OCI-LY3 (cell line): ENCODE measurements around the gene CCDC34.

Experiments used
- H2AFZ ChIP-seq: fragments of 200-600, 300-600 bp; shearing (Covaris generic); 2 replicates; pipeline ENCODE4 v1.6.0; 2014; ENCODE audit warnings: antibody characterized with exemption, low read depth, low read length
- H3K27ac ChIP-seq: fragments of 200-600, 300-600 bp; sonication (generic); 2 replicates; pipeline ENCODE4 v1.5.1; 2014; ENCODE audit warnings: mild to moderate bottlenecking, low read length, moderate library complexity, mixed read lengths
- H3K27me3 ChIP-seq: fragments of 200-600, 300-600 bp; sonication (generic); 2 replicates; pipeline ENCODE4 v1.6.1; 2014; ENCODE audit warnings: low read depth, low read length, mixed read lengths
- H3K36me3 ChIP-seq: fragments of 200-600, 300-600 bp; sonication (generic); replicated peaks from 2 replicates; pipeline ENCODE3; 2014; ENCODE audit warnings: low read depth, low read length, mixed read lengths
- H3K4me1 ChIP-seq: fragments of 300-600, 200-600 bp; sonication (generic); 2 replicates; pipeline ENCODE4 v1.6.1; 2014; ENCODE audit warnings: low read length, mixed read lengths
- H3K4me2 ChIP-seq: fragments of 200-600, 300-600 bp; sonication (generic); 2 replicates; pipeline ENCODE4 v1.6.1; 2014; ENCODE audit warnings: low read length, mixed read lengths
- H3K4me3 ChIP-seq: fragments of 300-600, 200-600 bp; sonication (generic); 2 replicates; pipeline ENCODE4 v1.5.1; 2014; ENCODE audit warnings: antibody characterized with exemption, mild to moderate bottlenecking, low read length, moderate library complexity
- H3K79me2 ChIP-seq: fragments of 300-600, 200-600 bp; shearing (Covaris generic); 2 replicates; pipeline ENCODE4 v1.6.1; 2014; ENCODE audit warnings: mild to moderate bottlenecking, low read length, mixed read lengths
- H3K9ac ChIP-seq: fragments of 300-600, 200-600 bp; shearing (Covaris generic); 2 replicates; pipeline ENCODE4 v1.6.0; 2014; ENCODE audit warnings: mild to moderate bottlenecking, low read length, moderate library complexity
- H3K9me3 ChIP-seq: fragments of 200-600, 300-600 bp; shearing (Covaris generic); 2 replicates; pipeline ENCODE4 v1.6.1; 2014; ENCODE audit warnings: low read length, mixed read lengths; ENCODE audit not compliant: insufficient read depth
- H4K20me1 ChIP-seq: fragments of 200-600, 300-600 bp; sonication (generic); 2 replicates; pipeline ENCODE4 v1.6.1; 2016; ENCODE audit warnings: low read length, mixed read lengths; ENCODE audit not compliant: insufficient read depth
- EZH2phosphoT487 ChIP-seq: fragments of 200-600 bp; shearing (Covaris generic); IDR thresholded peaks from 2 replicates; pipeline ENCODE4 v1.6.1; 2018; ENCODE audit warnings: antibody characterized with exemption, mixed run types, low read depth
- TF ChIP-seq, protein P1 (sequence below): fragments of 200-600, 300-600 bp; sonication (generic); IDR thresholded peaks from 2 replicates; pipeline ENCODE4 v1.5.1; 2014; ENCODE audit warnings: antibody characterized with exemption, low read length, low read depth

Gene CCDC34

DNA sequence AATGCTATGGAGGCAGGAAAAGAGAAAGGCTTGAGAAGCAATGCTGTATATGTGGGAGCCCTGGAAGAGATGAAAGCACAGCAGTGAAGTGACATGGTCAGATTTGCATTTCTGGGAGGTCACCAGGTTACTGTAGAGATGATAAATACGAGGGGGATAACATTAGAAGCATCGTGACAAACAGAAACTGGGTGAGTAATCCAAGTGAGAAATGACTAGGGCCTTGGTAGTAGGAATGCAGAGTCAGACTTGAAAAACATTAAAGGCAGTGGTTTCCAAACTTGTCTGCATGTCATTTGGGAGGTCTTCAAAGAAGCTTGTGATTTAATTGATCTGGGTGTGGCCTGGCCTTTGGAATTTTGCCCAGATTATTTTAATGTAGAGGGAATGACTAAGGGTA lies 43.9 kb downstream of the CCDC34 start:
- peak overlapping the region; percentile 0 for H3K4me3 ChIP-seq
- peak overlapping the region; percentile 38 for H3K4me2 ChIP-seq

GRCh38 chr11:27317751-27318150 lies 45.3 kb downstream of the CCDC34 start:
- Histone ChIP-seq H3K4me1 (peaks cover 34% of the 10 kb centered on the region), H3K79me2 (no peaks in the 10 kb centered on the region), H3K4me3 (no peak overlapping the region), H3K9me3 (no peaks in the 10 kb centered on the region), H3K27me3 (no peaks in the 10 kb centered on the region), H3K9ac (no peak overlapping the region), H3K4me2 (no peak overlapping the region), H3K27ac (no peak overlapping the region), H4K20me1 (no peaks in the 10 kb centered on the region), H2AFZ (no peak overlapping the region), H3K36me3 (no peaks in the 10 kb centered on the region)
- TF ChIP-seq, protein P1, sequence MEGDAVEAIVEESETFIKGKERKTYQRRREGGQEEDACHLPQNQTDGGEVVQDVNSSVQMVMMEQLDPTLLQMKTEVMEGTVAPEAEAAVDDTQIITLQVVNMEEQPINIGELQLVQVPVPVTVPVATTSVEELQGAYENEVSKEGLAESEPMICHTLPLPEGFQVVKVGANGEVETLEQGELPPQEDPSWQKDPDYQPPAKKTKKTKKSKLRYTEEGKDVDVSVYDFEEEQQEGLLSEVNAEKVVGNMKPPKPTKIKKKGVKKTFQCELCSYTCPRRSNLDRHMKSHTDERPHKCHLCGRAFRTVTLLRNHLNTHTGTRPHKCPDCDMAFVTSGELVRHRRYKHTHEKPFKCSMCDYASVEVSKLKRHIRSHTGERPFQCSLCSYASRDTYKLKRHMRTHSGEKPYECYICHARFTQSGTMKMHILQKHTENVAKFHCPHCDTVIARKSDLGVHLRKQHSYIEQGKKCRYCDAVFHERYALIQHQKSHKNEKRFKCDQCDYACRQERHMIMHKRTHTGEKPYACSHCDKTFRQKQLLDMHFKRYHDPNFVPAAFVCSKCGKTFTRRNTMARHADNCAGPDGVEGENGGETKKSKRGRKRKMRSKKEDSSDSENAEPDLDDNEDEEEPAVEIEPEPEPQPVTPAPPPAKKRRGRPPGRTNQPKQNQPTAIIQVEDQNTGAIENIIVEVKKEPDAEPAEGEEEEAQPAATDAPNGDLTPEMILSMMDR, result no peak
- no peak for TF ChIP-seq EZH2phosphoT487

More for the DNA sequence above, 43.9 kb downstream of the CCDC34 start:
- no peaks in the 10 kb centered on the region for H3K27me3 ChIP-seq
- no peaks in the 10 kb centered on the region for H3K79me2 ChIP-seq
- H3K9me3 ChIP-seq, result no peaks in the 10 kb centered on the region
- peak overlapping the region; percentile 9; the same call in 1 of the 2 replicates for H3K9ac ChIP-seq
- H3K4me1 ChIP-seq, result peaks cover 38% of the 10 kb centered on the region
- H2AFZ ChIP-seq, result no peak overlapping the region
- peak overlapping the region; percentile 33; the same call in 1 of the 2 replicates for H3K27ac ChIP-seq
- H3K36me3 ChIP-seq, result no peaks in the 10 kb centered on the region
- TF ChIP-seq EZH2phosphoT487, result no peak
- TF ChIP-seq, protein P1, result no peak
- H4K20me1 ChIP-seq, result no peaks in the 10 kb centered on the region

DNA sequence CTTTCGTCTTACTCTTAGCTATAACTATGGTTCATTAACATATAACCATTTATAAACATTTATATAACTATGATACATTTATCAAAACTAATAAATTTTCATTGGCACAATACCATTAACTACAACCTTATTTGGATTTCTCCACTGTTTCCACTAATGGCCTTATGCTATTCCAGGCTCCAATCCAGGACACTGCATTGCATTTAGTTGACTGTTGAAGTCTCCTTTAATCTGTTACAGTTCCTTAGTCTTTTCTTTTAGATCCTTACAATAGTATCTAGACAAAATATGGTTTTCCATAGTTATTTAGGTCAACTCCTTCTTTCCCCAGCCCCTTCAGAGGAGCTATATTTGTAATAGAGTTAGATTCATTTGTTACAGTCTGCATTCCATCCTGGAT lies 47.2 kb downstream of the CCDC34 start:
- no peaks in the 10 kb centered on the region for H3K79me2 ChIP-seq
- TF ChIP-seq, protein P1, result no peak
- no peak overlapping the region for H2AFZ ChIP-seq
- no peaks in the 10 kb centered on the region for H3K9me3 ChIP-seq
- peaks cover 34% of the 10 kb centered on the region for H3K4me1 ChIP-seq
- no peak overlapping the region for H3K4me3 ChIP-seq
- H3K4me2 ChIP-seq, result no peak overlapping the region
- H4K20me1 ChIP-seq, result no peaks in the 10 kb centered on the region
- H3K9ac ChIP-seq, result no peak overlapping the region
- H3K27ac ChIP-seq, result no peak overlapping the region
- H3K36me3 ChIP-seq, result no peaks in the 10 kb centered on the region
- no peaks in the 10 kb centered on the region for H3K27me3 ChIP-seq

DNA sequence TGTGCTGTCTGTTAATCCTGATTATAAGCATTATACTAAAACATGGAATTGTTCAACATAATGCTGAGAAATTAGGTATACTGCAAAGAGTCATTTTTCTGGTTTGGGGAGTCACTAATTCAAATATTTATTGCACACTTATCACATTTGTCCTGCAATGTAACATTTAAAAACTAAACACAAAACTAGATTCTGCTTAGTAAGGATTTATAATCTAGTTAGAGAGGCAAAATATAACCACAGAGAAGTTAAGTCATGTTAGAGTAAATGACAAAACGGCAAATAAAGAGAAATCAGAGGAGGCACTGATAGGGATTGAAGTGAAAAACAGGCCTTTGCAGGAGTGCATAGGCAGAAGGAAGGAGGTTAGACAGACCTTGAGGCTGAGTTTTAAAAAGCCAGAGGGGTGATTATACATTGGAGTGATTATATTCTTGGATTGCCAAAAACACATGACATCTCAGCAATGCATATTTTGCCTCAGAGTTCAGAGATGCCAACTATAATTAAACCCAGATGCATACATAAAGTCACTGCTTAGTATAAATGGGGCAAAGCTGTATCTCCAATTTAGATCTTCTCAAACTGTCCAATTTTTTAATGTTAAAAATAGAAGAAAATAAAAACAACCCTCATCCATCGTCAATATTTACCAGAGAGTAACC lies 49.7 kb downstream of the CCDC34 start:
- no peak overlapping the region for H3K27ac ChIP-seq
- TF ChIP-seq, protein P1, result no peak
- no peak for TF ChIP-seq EZH2phosphoT487

More for the DNA sequence above, 49.7 kb downstream of the CCDC34 start:
- H3K4me1 ChIP-seq, result peaks cover 16% of the 10 kb centered on the region
- H3K9ac ChIP-seq, result no peak overlapping the region
- H3K4me3 ChIP-seq, result no peak overlapping the region
- no peak overlapping the region for H2AFZ ChIP-seq
- no peaks in the 10 kb centered on the region for H3K9me3 ChIP-seq
- H3K4me2 ChIP-seq, result no peak overlapping the region
- no peaks in the 10 kb centered on the region for H3K36me3 ChIP-seq
- no peaks in the 10 kb centered on the region for H3K27me3 ChIP-seq
- no peaks in the 10 kb centered on the region for H3K79me2 ChIP-seq
- no peaks in the 10 kb centered on the region for H4K20me1 ChIP-seq
